LNCaP clone FGC (cell line): ENCODE data around the gene PRDM16.

Experiments
- DNase-seq: peaks from one replicate; pipeline ENCODE4 v3.0.0-alpha.2; 2011; ENCODE audit warnings: low read depth
- H3K4me3 ChIP-seq: 2 replicates; pipeline ENCODE4 v1.5.1; 2011; ENCODE audit warnings: mild to moderate bottlenecking, low read depth, low read length, control low read depth
- TF ChIP-seq, protein P1 (sequence below): IDR thresholded peaks from 2 replicates; pipeline ENCODE4 v1.5.1; 2012; ENCODE audit warnings: mild to moderate bottlenecking; ENCODE audit not compliant: control insufficient read depth, insufficient read depth; ENCODE audit errors: extremely low read depth

Gene PRDM16

DNA sequence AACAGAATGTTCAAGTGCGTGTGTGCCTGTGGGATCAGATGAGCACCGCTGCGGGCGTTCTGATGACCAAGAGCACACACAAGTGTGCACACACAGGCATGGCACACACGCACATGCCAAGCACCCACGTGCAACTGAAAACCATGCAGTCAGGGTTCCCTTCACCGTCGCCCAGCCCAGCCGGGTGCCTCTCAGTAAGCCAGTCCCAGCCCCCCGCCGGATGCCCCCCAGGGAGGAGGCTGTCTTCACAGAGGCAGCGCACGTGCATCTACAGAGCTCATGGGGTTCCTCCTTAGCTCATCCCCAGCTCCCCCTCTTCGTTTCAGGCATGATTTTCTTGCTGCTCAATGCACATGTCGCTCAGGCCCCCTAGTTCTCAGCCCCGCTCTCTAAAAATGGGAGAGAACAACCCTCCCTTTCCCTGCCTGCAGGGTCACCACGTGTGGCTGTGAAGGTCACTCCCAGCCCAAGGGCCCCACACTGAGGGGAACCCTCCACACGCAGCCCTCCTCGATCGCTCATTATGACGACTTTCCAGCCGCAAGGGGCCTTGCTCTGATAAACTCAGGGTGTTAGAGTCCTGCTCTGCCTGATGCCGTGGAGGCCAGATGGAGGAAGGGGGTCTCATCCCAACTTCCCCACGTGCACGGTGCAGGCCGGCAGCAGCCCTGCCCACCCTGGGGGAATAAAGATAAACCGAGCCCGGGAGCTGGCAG lies 355.1 kb downstream of the PRDM16 start:
- H3K4me3 ChIP-seq: no peak overlapping the region
- DNase-seq: no peak

DNA sequence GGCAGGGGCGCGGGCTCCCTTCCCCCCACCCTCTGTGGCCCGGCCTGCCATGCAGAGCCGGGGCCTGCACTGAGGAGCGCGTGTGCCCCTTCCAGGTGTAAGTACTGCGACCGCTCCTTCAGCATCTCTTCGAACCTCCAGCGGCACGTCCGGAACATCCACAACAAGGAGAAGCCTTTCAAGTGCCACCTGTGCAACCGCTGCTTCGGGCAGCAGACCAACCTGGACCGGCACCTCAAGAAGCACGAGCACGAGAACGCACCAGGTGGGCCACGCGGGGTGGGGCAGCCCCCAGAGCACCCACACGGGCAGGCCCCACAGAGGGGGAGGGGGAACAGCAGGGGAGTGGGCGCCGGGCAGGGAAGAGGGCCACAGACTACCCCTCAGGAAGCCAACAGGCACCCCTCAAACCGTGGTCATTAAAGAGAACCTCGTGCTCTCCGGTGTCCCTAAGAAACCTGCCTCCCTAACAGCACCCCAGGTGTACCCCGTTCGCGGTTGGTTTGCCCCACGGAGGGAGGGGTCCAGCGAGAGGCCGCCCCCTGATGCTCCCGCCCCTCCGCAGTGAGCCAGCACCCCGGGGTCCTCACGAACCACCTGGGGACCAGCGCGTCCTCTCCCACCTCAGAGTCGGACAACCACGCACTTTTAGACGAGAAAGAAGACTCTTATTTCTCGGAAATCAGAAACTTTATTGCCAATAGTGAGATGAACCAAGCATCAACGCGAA lies 356.6 kb downstream of the PRDM16 start:
- H3K4me3 ChIP-seq: no peak overlapping the region
- TF ChIP-seq, protein P1, sequence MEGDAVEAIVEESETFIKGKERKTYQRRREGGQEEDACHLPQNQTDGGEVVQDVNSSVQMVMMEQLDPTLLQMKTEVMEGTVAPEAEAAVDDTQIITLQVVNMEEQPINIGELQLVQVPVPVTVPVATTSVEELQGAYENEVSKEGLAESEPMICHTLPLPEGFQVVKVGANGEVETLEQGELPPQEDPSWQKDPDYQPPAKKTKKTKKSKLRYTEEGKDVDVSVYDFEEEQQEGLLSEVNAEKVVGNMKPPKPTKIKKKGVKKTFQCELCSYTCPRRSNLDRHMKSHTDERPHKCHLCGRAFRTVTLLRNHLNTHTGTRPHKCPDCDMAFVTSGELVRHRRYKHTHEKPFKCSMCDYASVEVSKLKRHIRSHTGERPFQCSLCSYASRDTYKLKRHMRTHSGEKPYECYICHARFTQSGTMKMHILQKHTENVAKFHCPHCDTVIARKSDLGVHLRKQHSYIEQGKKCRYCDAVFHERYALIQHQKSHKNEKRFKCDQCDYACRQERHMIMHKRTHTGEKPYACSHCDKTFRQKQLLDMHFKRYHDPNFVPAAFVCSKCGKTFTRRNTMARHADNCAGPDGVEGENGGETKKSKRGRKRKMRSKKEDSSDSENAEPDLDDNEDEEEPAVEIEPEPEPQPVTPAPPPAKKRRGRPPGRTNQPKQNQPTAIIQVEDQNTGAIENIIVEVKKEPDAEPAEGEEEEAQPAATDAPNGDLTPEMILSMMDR: no peak
- DNase-seq: no peak

More for the DNA sequence above, 355.1 kb downstream of the PRDM16 start:
- TF ChIP-seq, protein P1: no peak

- TF ChIP-seq, protein P1: no peak
- H3K4me3 ChIP-seq: no peak overlapping the region
These were observed 358.0 kb downstream of the PRDM16 start for GRCh38 chr1:3426956-3427535.

GRCh38 chr1:3427711-3428704 lies 359.0 kb downstream of the PRDM16 start:
- DNase-seq: no peak
- H3K4me3 ChIP-seq: no peak overlapping the region
- TF ChIP-seq, protein P1: no peak

More at GRCh38 chr1:3426956-3427535, 358.0 kb downstream of the PRDM16 start:
- DNase-seq: no peak

DNA sequence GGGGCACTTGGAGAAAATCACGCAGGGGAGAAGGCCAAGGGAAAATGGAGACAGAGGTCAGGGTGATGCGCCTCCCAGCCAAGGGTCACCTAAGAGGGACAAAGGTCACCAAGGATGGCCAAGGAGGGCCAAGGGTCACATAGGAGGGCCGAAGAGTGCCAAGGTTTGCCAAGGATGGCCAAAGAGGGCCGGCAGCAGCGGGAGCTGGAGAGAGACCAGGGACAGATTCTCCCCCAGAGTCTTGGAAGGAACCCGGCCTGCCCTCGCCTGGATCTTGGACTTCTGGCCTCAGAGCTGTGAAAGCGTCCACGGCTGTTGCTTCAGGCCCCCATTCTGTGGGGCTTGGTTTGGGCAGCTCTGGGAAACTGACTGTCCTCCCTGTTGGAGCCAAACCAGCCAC lies 359.9 kb downstream of the PRDM16 start:
- TF ChIP-seq, protein P1: no peak
- no peak overlapping the region for H3K4me3 ChIP-seq
- DNase-seq: no peak

DNA sequence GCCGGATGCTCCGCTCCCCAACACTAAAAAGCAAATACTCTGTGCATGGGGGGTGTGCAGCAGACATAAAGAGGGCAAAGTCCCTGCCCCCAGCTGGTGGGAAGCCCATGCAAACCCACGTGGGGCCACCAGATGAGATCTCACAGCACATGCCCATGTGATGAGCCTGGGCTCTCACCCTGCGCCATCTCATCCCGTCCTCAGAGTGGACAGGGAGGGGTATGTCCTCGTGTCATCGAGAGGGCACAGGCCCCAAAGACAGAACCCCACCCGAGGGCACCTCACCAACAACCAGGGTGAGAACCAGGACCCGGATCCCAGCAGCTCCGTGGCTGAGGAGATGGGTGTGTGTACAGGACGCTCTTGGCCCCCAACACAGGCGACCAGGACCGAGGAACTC lies 360.3 kb downstream of the PRDM16 start:
- H3K4me3 ChIP-seq: no peak overlapping the region
- no peak for DNase-seq
- TF ChIP-seq, protein P1: no peak
